IMR-90 (cell line): ENCODE measurements around the gene MEF2D. TPM values are rescaled to one million over a fixed set of nuclear protein-coding genes. Genes with fewer than 3 reads are reported as not detected.

Experiments used
- ATAC-seq: fragments of 200-7000 bp; cut with Tn5 transposase; 2 replicates; pipeline ENCODE4 v1.9.1; 2020; ENCODE audit warnings: low read depth, mild to moderate bottlenecking, moderate library complexity
- BruUV-seq: library from RNA; stranded (reverse); fragments of 400-500 nt; replicated peaks from 2 replicates; lab custom pipeline; 2021; lab: Mats Ljungman, UMichigan
- CTCF ChIA-PET: fragments of 300-600 bp; formaldehyde crosslinking; extraction: SDS; loops from one replicate; lab custom pipeline; 2021; ENCODE audit warnings: antibody characterized with exemption; lab: Yijun Ruan, JAX
- POLR2A ChIA-PET: fragments of 300-600 bp; sonication (Branson Sonifier 250); formaldehyde crosslinking; loops from one replicate; lab custom pipeline; 2022; ENCODE audit warnings: antibody characterized with exemption; ENCODE audit not compliant: unreplicated experiment; lab: Charles Lee
- DNase-seq: peaks from one replicate; pipeline ENCODE4 v3.0.0; 2013
- H2AFZ ChIP-seq: replicated peaks from 2 replicates; pipeline ENCODE3; 2013; ENCODE audit warnings: low read length, mild to moderate bottlenecking; ENCODE audit not compliant: poor library complexity
- H2AK5ac ChIP-seq: 2 replicates; pipeline ENCODE4 v1.6.1; 2013; ENCODE audit warnings: low read depth, low read length, inconsistent platforms
- H2AK9ac ChIP-seq: replicated peaks from 2 replicates; pipeline ENCODE3; 2013; ENCODE audit warnings: mild to moderate bottlenecking, low read depth, low read length, moderate library complexity; ENCODE audit not compliant: poor library complexity
- H2BK120ac ChIP-seq: 2 replicates; pipeline ENCODE4 v1.6.1; 2013; ENCODE audit warnings: low read depth, low read length, inconsistent platforms
- H2BK15ac ChIP-seq: 3 replicates; pipeline ENCODE4 v1.6.1; 2013; ENCODE audit warnings: low read depth, low read length, inconsistent platforms
- H2BK20ac ChIP-seq: 2 replicates; pipeline ENCODE4 v1.6.1; 2013; ENCODE audit warnings: low read depth, mild to moderate bottlenecking, inconsistent platforms, low read length, moderate library complexity
- H2BK5ac ChIP-seq: 2 replicates; pipeline ENCODE4 v1.6.1; 2013; ENCODE audit warnings: mild to moderate bottlenecking, low read depth, low read length, inconsistent platforms; ENCODE audit not compliant: poor library complexity, severe bottlenecking
- H3K14ac ChIP-seq: replicated peaks from 2 replicates; pipeline ENCODE4 v1.6.1; 2013; ENCODE audit warnings: low read depth, low read length, inconsistent platforms
- H3K18ac ChIP-seq: 2 replicates; pipeline ENCODE4 v1.6.1; 2013; ENCODE audit warnings: low read depth, low read length, control low read depth
- H3K23ac ChIP-seq: 2 replicates; pipeline ENCODE4 v1.6.1; 2013; ENCODE audit warnings: low read depth, low read length, inconsistent platforms
- H3K27ac ChIP-seq: 2 replicates; pipeline ENCODE4 v1.5.1; 2013; ENCODE audit warnings: mild to moderate bottlenecking, control low read depth, low read length; ENCODE audit not compliant: insufficient read depth
- H3K27me3 ChIP-seq: 2 replicates; pipeline ENCODE4 v1.6.1; 2013; ENCODE audit warnings: low read length; ENCODE audit not compliant: control insufficient read depth, insufficient read depth
- H3K36me3 ChIP-seq: 2 replicates; pipeline ENCODE4 v1.6.1; 2013; ENCODE audit warnings: low read length, mixed read lengths; ENCODE audit not compliant: control insufficient read depth, insufficient read depth
- H3K4ac ChIP-seq: 2 replicates; pipeline ENCODE4 v1.6.1; 2013; ENCODE audit warnings: low read depth, low read length, inconsistent platforms
- H3K4me1 ChIP-seq: 2 replicates; pipeline ENCODE4 v1.6.1; 2013; ENCODE audit warnings: low read length, mixed read lengths; ENCODE audit not compliant: control insufficient read depth, insufficient read depth
- H3K4me2 ChIP-seq: 2 replicates; pipeline ENCODE4 v1.6.1; 2013; ENCODE audit warnings: low read depth, mild to moderate bottlenecking, control low read depth, low read length, moderate library complexity
- H3K4me3 ChIP-seq: 2 replicates; pipeline ENCODE4 v1.5.1; 2013; ENCODE audit warnings: low read depth, mild to moderate bottlenecking, control low read depth, low read length, moderate library complexity; ENCODE audit not compliant: insufficient read depth
- H3K56ac ChIP-seq: 2 replicates; pipeline ENCODE4 v1.6.1; 2013; ENCODE audit warnings: low read length, inconsistent platforms; ENCODE audit not compliant: insufficient read depth; ENCODE audit errors: extremely low read depth
- H3K79me1 ChIP-seq, 2 experiments: 2 replicates each; pipeline ENCODE4 v1.6.1; 2013; ENCODE audit warnings: low read length in 2 of 2, inconsistent platforms in 1 of 2, low read depth in 1 of 2
- H3K9ac ChIP-seq: 2 replicates; pipeline ENCODE4 v1.6.1; 2013; ENCODE audit warnings: low read depth, low read length, control low read depth
- H3K9me1 ChIP-seq: 2 replicates; pipeline ENCODE4 v1.6.1; 2013; ENCODE audit warnings: low read length, inconsistent platforms; ENCODE audit not compliant: insufficient read depth
- H3K9me3 ChIP-seq: 2 replicates; pipeline ENCODE4 v1.6.1; 2013; ENCODE audit warnings: low read length; ENCODE audit not compliant: control insufficient read depth, insufficient read depth
- H4K20me1 ChIP-seq: 2 replicates; pipeline ENCODE4 v1.6.1; 2013; ENCODE audit warnings: low read length, inconsistent platforms; ENCODE audit not compliant: insufficient read depth
- H4K5ac ChIP-seq: 2 replicates; pipeline ENCODE4 v1.6.1; 2013; ENCODE audit warnings: mild to moderate bottlenecking, low read depth, low read length, control low read depth
- H4K8ac ChIP-seq, 2 experiments: 2 replicates each; pipeline ENCODE4 v1.6.1; 2013; ENCODE audit warnings: low read depth in 2 of 2, low read length in 2 of 2, control low read depth in 1 of 2, inconsistent platforms in 1 of 2
- H4K91ac ChIP-seq: 2 replicates; pipeline ENCODE4 v1.6.1; 2013; ENCODE audit warnings: low read depth, low read length, inconsistent platforms; ENCODE audit not compliant: insufficient read depth
- BHLHE40 ChIP-seq: fragments of 150-350 bp; IDR thresholded peaks from 2 replicates; pipeline ENCODE4 v1.6.1; 2016; ENCODE audit warnings: mild to moderate bottlenecking, low read depth, low read length
- CHD1 ChIP-seq: IDR thresholded peaks from 2 replicates; pipeline ENCODE4 v1.6.1; 2012; ENCODE audit warnings: low read depth, low read length, improper control_type of control experiment
- FOS ChIP-seq: fragments of 150-350 bp; IDR thresholded peaks from 2 replicates; pipeline ENCODE4 v1.6.1; 2016; ENCODE audit warnings: low read depth, low read length
- MAFK ChIP-seq: IDR thresholded peaks from 2 replicates; pipeline ENCODE4 v1.6.1; 2012; ENCODE audit warnings: low read depth, low read length, improper control_type of control experiment
- MXI1 ChIP-seq: IDR thresholded peaks from 2 replicates; pipeline ENCODE4 v1.6.1; 2012; ENCODE audit warnings: low read depth, mild to moderate bottlenecking, low read length, moderate library complexity, borderline replicate concordance
- RAD21 ChIP-seq: IDR thresholded peaks from 2 replicates; pipeline ENCODE4 v1.6.1; 2012; ENCODE audit warnings: low read length, improper control_type of control experiment
- RCOR1 ChIP-seq: IDR thresholded peaks from 2 replicates; pipeline ENCODE4 v1.6.1; 2012; ENCODE audit warnings: mild to moderate bottlenecking, low read length, improper control_type of control experiment; ENCODE audit not compliant: insufficient replicate concordance
- RFX5 ChIP-seq: IDR thresholded peaks from 2 replicates; pipeline ENCODE4 v1.8.0; 2012; ENCODE audit warnings: low read depth, mild to moderate bottlenecking, low read length, moderate library complexity
- SMC3 ChIP-seq: fragments of 150-350 bp; IDR thresholded peaks from 2 replicates; pipeline ENCODE4 v1.6.1; 2016; ENCODE audit warnings: low read depth, mild to moderate bottlenecking, antibody characterized with exemption, low read length, moderate library complexity
- WGBS, 2 experiments: methylation state at CpG; one replicate each; pipeline versions ENCODE4 v1.1.5 to v1.1.7; 2013; ENCODE audit warnings: missing lambda C conversion rate in 2 of 2; ENCODE audit not compliant: insufficient read length in 1 of 2; ENCODE audit errors: extremely low coverage in 2 of 2; 5-methylcytosine and 5-hydroxymethylcytosine counted together
- dilution Hi-C: fragments of 300-500 bp; cut with HindIII; formaldehyde crosslinking; loops from one replicate; pipeline ENCODE4 v1.14.3; 2018; ENCODE audit warnings: low sequenced_read_pairs; ENCODE audit not compliant: unreplicated experiment
- in situ Hi-C: fragments of 300-500 bp; cut with MboI; formaldehyde crosslinking; loops from 3 replicates; pipeline ENCODE4 v1.14.3; 2019; ENCODE audit warnings: low sequenced_read_pairs, inconsistent platforms, mixed read lengths
- intact Hi-C: fragments of 100-400 bp; cut with micrococcal nuclease; formaldehyde crosslinking; loops from 2 replicates; pipeline ENCODE4 v1.10.0; 2022
- polyA plus RNA-seq, 3 experiments: library from polyadenylated mRNA; depleted of rRNA; stranded (reverse); fragments of >200 nt; gene quantifications; 2 replicates each; pipeline ENCODE4 v1.2.3, GENCODE V29; 2012; ENCODE audit warnings: low replicate concordance in 1 of 3
- total RNA-seq: library from RNA; depleted of rRNA; stranded (reverse); fragments of >200 nt; gene quantifications from 2 replicates; pipeline ENCODE4 v1.2.3, GENCODE V29; 2012
- TF ChIP-seq, protein P1 (sequence below): conservative IDR thresholded peaks from 2 replicates; pipeline ENCODE4 v1.5.1; 2012; ENCODE audit warnings: mild to moderate bottlenecking, low read depth, low read length, improper control_type of control experiment
- TF ChIP-seq, protein P2 (sequence below): fragments of 150-350 bp; IDR thresholded peaks from 2 replicates; pipeline ENCODE4 v1.6.1; 2016; ENCODE audit warnings: low read depth, mild to moderate bottlenecking, low read length, moderate library complexity, borderline replicate concordance

Gene MEF2D
- total and polyA plus RNA-seq, 2 of the 4 experiments (the other 2 are of a cell fraction): 2.9 to 20.0 TPM

DNA sequence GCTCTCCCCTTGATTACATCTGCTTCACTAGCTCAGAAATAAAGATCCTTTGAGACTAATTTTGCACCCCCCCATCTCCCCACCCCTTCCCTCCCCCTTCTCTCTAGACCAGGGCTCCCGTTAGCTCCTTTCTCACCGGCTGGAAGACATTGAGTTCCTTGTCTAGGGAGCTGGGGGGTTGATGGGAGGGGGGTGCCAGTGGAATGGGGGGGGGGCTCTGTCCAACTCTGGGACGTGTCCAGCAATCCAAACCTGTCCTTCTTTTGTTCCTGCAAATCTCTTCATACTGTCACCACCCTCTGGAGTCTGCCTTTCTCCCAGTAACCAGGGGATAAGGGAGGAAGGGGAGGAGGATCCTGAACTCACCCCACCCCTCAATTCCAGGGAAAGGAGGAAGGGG lies 69.7 kb downstream of the MEF2D start:
- 0 out of 2 replicates have a peak, but pooled peaks cover 4% of the 10 kb centered on the region for H3K9me1 ChIP-seq
- H2BK5ac ChIP-seq: no peak overlapping the region
- no peak overlapping the region for H2BK120ac ChIP-seq
- DNase-seq (no peak), ATAC-seq (no peak)
- no peak overlapping the region for H3K4me2 ChIP-seq
- no peak overlapping the region for H2BK15ac ChIP-seq
- peaks cover 9% of the 10 kb centered on the region; the same call in 1 of the 2 replicates for H4K20me1 ChIP-seq
- intact Hi-C loops: no loop called here
- no peak overlapping the region for H3K4me3 ChIP-seq
- no peaks in the 10 kb centered on the region for H3K4me1 ChIP-seq
- H4K5ac ChIP-seq: no peak overlapping the region
- H3K56ac ChIP-seq: no peak overlapping the region
- no peaks in the 10 kb centered on the region for H3K36me3 ChIP-seq
- no peaks in the 10 kb centered on the region for H3K79me1 ChIP-seq
- no peak overlapping the region for H4K91ac ChIP-seq
- dilution Hi-C loops: no loop called here
- in situ Hi-C loops: no loop called here
- ChIA-PET CTCF (interaction anchor here (1.3 kb wide), 1 partner anchor 45 kb away, joined by 3 read pairs; no protein-coding TSS in a partner anchor), POLR2A (no interaction called here)
- TF ChIP-seq MAFK: no peak
- TF ChIP-seq, protein P1, sequence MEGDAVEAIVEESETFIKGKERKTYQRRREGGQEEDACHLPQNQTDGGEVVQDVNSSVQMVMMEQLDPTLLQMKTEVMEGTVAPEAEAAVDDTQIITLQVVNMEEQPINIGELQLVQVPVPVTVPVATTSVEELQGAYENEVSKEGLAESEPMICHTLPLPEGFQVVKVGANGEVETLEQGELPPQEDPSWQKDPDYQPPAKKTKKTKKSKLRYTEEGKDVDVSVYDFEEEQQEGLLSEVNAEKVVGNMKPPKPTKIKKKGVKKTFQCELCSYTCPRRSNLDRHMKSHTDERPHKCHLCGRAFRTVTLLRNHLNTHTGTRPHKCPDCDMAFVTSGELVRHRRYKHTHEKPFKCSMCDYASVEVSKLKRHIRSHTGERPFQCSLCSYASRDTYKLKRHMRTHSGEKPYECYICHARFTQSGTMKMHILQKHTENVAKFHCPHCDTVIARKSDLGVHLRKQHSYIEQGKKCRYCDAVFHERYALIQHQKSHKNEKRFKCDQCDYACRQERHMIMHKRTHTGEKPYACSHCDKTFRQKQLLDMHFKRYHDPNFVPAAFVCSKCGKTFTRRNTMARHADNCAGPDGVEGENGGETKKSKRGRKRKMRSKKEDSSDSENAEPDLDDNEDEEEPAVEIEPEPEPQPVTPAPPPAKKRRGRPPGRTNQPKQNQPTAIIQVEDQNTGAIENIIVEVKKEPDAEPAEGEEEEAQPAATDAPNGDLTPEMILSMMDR: no peak
- TF ChIP-seq, protein P2, sequence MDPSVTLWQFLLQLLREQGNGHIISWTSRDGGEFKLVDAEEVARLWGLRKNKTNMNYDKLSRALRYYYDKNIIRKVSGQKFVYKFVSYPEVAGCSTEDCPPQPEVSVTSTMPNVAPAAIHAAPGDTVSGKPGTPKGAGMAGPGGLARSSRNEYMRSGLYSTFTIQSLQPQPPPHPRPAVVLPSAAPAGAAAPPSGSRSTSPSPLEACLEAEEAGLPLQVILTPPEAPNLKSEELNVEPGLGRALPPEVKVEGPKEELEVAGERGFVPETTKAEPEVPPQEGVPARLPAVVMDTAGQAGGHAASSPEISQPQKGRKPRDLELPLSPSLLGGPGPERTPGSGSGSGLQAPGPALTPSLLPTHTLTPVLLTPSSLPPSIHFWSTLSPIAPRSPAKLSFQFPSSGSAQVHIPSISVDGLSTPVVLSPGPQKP: no peak
- no peak for TF ChIP-seq SMC3
- TF ChIP-seq BHLHE40: no peak
- no peak for TF ChIP-seq RFX5
- no peak for TF ChIP-seq CHD1
- no peak for TF ChIP-seq FOS
- TF ChIP-seq MXI1: no peak
- no peak for TF ChIP-seq RCOR1
- TF ChIP-seq RAD21: no peak
- no peak overlapping the region for H3K9ac ChIP-seq
- no peak overlapping the region for H3K27ac ChIP-seq
- H3K4ac ChIP-seq: no peak overlapping the region
- peaks cover 95% of the 10 kb centered on the region for H3K27me3 ChIP-seq
- no peak overlapping the region for H3K14ac ChIP-seq
- no peak overlapping the region for H3K18ac ChIP-seq
- no peak overlapping the region for H2BK20ac ChIP-seq
- no peak overlapping the region for H2AK5ac ChIP-seq
- H3K23ac ChIP-seq: no peak overlapping the region
- BruUV-seq: no TSS peak
- H3K9me3 ChIP-seq: no peaks in the 10 kb centered on the region; the same call in none of the 2 replicates
- H2AFZ ChIP-seq: no peak overlapping the region
- WGBS, 2 experiments: no CpG with 5 or more reads among the region's 3 CpGs
- H4K8ac ChIP-seq: no peak overlapping the region
- no peak overlapping the region for H2AK9ac ChIP-seq
